ENCODE results near the gene NACA2.
A peak's percentile ranks its signal among the peaks of the same experiment; 100 is the strongest.
"Not testable (repeated sequence)": the region's sequence is repeated elsewhere in the genome, so short reads cannot be mapped to it uniquely, and the experiment has no call there.

NACA2 gene

GRCh38 chr17:61598014-61598413 lies 7.0 kb upstream of the NACA2 start:
- no peak for DNase-seq

- DNase-seq, result no peak
Measured at GRCh38 chr17:61597607-61598006, 6.6 kb upstream of the NACA2 start.

GRCh38 chr17:61595418-61596186 lies 4.6 kb upstream of the NACA2 start:
- no peak for DNase-seq

- no peak for DNase-seq
Measured at GRCh38 chr17:61594294-61594825, 3.3 kb upstream of the NACA2 start.

- DNase-seq, result no peak
Measured at GRCh38 chr17:61593426-61593825, 2.4 kb upstream of the NACA2 start.

GRCh38 chr17:61591930-61592329 lies 911 bp upstream of the NACA2 start:
- DNase-seq, result no peak

GRCh38 chr17:61589990-61590389 lies 1.0 kb downstream of the NACA2 start:
- DNase-seq, result no peak

- DNase-seq, result no peak
Measured at GRCh38 chr17:61587807-61588660, 3.0 kb downstream of the NACA2 start.

GRCh38 chr17:61587242-61587641 lies 3.8 kb downstream of the NACA2 start:
- DNase-seq, result no peak

GRCh38 chr17:61586622-61587021 lies 4.4 kb downstream of the NACA2 start:
- not testable (repeated sequence) for DNase-seq

GRCh38 chr17:61586031-61586566 lies 4.9 kb downstream of the NACA2 start:
- no peak for DNase-seq

- DNase-seq, result no peak
Measured at GRCh38 chr17:61584866-61585265, 6.2 kb downstream of the NACA2 start.

GRCh38 chr17:61584266-61584665 lies 6.8 kb downstream of the NACA2 start:
- no peak for DNase-seq

GRCh38 chr17:61583660-61584264 lies 7.3 kb downstream of the NACA2 start:
- DNase-seq, result no peak

- DNase-seq, result peak in 1 of 2 experiments; percentile 43
Measured at GRCh38 chr17:61583242-61583641, 7.8 kb downstream of the NACA2 start.

GRCh38 chr17:61582593-61582992 lies 8.4 kb downstream of the NACA2 start:
- no peak for DNase-seq

- no peak for DNase-seq
Measured at GRCh38 chr17:61581611-61582349, 9.2 kb downstream of the NACA2 start.

- no peak for DNase-seq
Measured at GRCh38 chr17:61580502-61580901, 10.5 kb downstream of the NACA2 start.

- no peak for DNase-seq
Measured at GRCh38 chr17:61579961-61580360, 11.1 kb downstream of the NACA2 start.

- DNase-seq, result no peak
Measured at GRCh38 chr17:61579347-61579746, 11.7 kb downstream of the NACA2 start.

GRCh38 chr17:61578645-61579044 lies 12.4 kb downstream of the NACA2 start:
- DNase-seq, result no peak

GRCh38 chr17:61575983-61576382 lies 15.0 kb downstream of the NACA2 start:
- DNase-seq, result no peak

All from NCI-H526 (cell line).